Liver (tissue), 9 donors: ENCODE data around the gene SLCO4A1. TPM values are rescaled to one million over a fixed set of nuclear protein-coding genes. Genes with fewer than 3 reads are reported as not detected.
A peak's percentile ranks its signal among the peaks of the same experiment; 100 is the strongest.

Source experiments
- DNase-seq: peaks from one replicate; pipeline ENCODE4 v3.0.0-alpha.2; 2017; ENCODE audit warnings: low spot score
- H3K27ac ChIP-seq, 2 donors: one replicate each; pipeline ENCODE4 v1.7.0; 2013; ENCODE audit warnings: inconsistent platforms in 2 of 2, low read length in 2 of 2, control low read depth in 1 of 2, low read depth in 1 of 2, mild to moderate bottlenecking in 1 of 2
- H3K27me3 ChIP-seq, 4 donors: one replicate each; pipeline versions ENCODE4 v1.6.1 to v1.7.0; 2013; ENCODE audit warnings: low read length in 3 of 4, inconsistent platforms in 1 of 4, mild to moderate bottlenecking in 1 of 4, moderate library complexity in 1 of 4; ENCODE audit not compliant: control insufficient read depth in 4 of 4, insufficient read depth in 4 of 4
- H3K36me3 ChIP-seq, 4 donors: one replicate each; pipeline versions ENCODE4 v1.6.1 to v1.7.0; 2013; ENCODE audit warnings: low read length in 3 of 4, mild to moderate bottlenecking in 3 of 4, low read depth in 1 of 4, moderate library complexity in 1 of 4; ENCODE audit not compliant: control insufficient read depth in 4 of 4, insufficient read depth in 3 of 4
- H3K4me1 ChIP-seq, 4 donors: one replicate each; pipeline versions ENCODE4 v1.6.1 to v1.7.0; 2013; ENCODE audit warnings: low read length in 3 of 4, mild to moderate bottlenecking in 3 of 4, moderate library complexity in 1 of 4; ENCODE audit not compliant: control insufficient read depth in 4 of 4, insufficient read depth in 4 of 4
- H3K4me3 ChIP-seq, 3 donors: one replicate each; pipeline versions ENCODE4 v1.6.1 to v1.7.0; 2013; ENCODE audit warnings: low read length in 3 of 3, control low read depth in 1 of 3, low read depth in 1 of 3, mild to moderate bottlenecking in 1 of 3
- H3K9ac ChIP-seq, 2 donors: one replicate each; pipeline ENCODE4 v1.7.0; 2013; ENCODE audit warnings: low read length in 2 of 2, mild to moderate bottlenecking in 2 of 2, moderate library complexity in 2 of 2, control low read depth in 1 of 2, low read depth in 1 of 2
- H3K9me3 ChIP-seq, 4 donors: one replicate each; pipeline versions ENCODE4 v1.6.1 to v1.7.0; 2013; ENCODE audit warnings: low read length in 3 of 4; ENCODE audit not compliant: control insufficient read depth in 4 of 4
- EGR1 ChIP-seq, 2 donors: IDR thresholded peaks; 2 replicates each; pipeline ENCODE4 v1.6.1; 2016 to 2018; ENCODE audit warnings: antibody characterized with exemption in 2 of 2, low read depth in 2 of 2
- FOXA1 ChIP-seq: IDR thresholded peaks from 2 replicates; pipeline ENCODE4 v1.6.1; 2016; ENCODE audit warnings: antibody characterized with exemption
- FOXA2 ChIP-seq: IDR thresholded peaks from 2 replicates; pipeline ENCODE4 v1.6.1; 2016; ENCODE audit warnings: antibody characterized with exemption
- GABPA ChIP-seq, 2 donors: IDR thresholded peaks in 1 of 2; conservative IDR thresholded peaks in 1 of 2; 2 replicates each; pipeline ENCODE4 v1.6.1; 2016; ENCODE audit warnings: antibody characterized with exemption in 2 of 2, mild to moderate bottlenecking in 1 of 2, moderate library complexity in 1 of 2
- HNF4A ChIP-seq, 2 donors: conservative IDR thresholded peaks; 2 replicates each; pipeline ENCODE4 v1.6.1; 2016; ENCODE audit warnings: antibody characterized with exemption in 2 of 2, mild to moderate bottlenecking in 2 of 2
- HNF4G ChIP-seq: IDR thresholded peaks from 2 replicates; pipeline ENCODE4 v1.6.1; 2016; ENCODE audit warnings: antibody characterized with exemption
- JUND ChIP-seq, 2 donors: IDR thresholded peaks; 2 replicates each; pipeline ENCODE4 v1.6.1; 2016; ENCODE audit warnings: antibody characterized with exemption in 2 of 2
- NR2F2 ChIP-seq: IDR thresholded peaks from 2 replicates; pipeline ENCODE4 v1.6.1; 2016; ENCODE audit warnings: antibody characterized with exemption
- SP1 ChIP-seq: IDR thresholded peaks from 2 replicates; pipeline ENCODE4 v1.6.1; 2018; ENCODE audit warnings: antibody characterized with exemption, mild to moderate bottlenecking
- TAF1 ChIP-seq: conservative IDR thresholded peaks from 2 replicates; pipeline ENCODE4 v1.6.1; 2016; ENCODE audit warnings: antibody characterized with exemption, mild to moderate bottlenecking
- YY1 ChIP-seq: IDR thresholded peaks from 2 replicates; pipeline ENCODE4 v1.6.1; 2016; ENCODE audit warnings: antibody characterized with exemption, mild to moderate bottlenecking
- WGBS: extraction: QIAGEN DNeasy Blood & Tissue Kit; methylation state at CpG from one replicate; pipeline ENCODE4 v1.1.7; 2013; 5-methylcytosine and 5-hydroxymethylcytosine counted together
- polyA plus RNA-seq, 2 donors: library from polyadenylated mRNA; stranded (reverse) in 1 of 2; unstranded in 1 of 2; fragments of 200-250 nt in 1 of 2; fragments of >200 nt in 1 of 2; fragmentation: Nextera tagmentation in 1 of 2; extraction: Ambion mirVana in 1 of 2; gene quantifications; one replicate each; pipeline versions ENCODE4 v1.2.1 to v1.2.3, GENCODE V29; 2013 to 2015
- total RNA-seq, 2 donors: library from RNA; depleted of rRNA; stranded (reverse); fragments of >200 nt; gene quantifications; one replicate each; pipeline ENCODE4 v1.2.3, GENCODE V29; 2014
- TF ChIP-seq, protein P1 (sequence below): IDR thresholded peaks from 2 replicates; pipeline ENCODE4 v1.6.1; 2016; ENCODE audit warnings: antibody characterized with exemption
- TF ChIP-seq, protein P2 (sequence below): fragments of 150-350 bp; IDR thresholded peaks from 2 replicates; pipeline ENCODE4 v1.5.1; 2017; ENCODE audit warnings: improper control_type of control experiment, low read depth, low read length; ENCODE audit not compliant: missing input control
- TF ChIP-seq, protein P3 (sequence below): IDR thresholded peaks from 2 replicates; pipeline ENCODE4 v1.6.1; 2016; ENCODE audit warnings: antibody characterized with exemption, mild to moderate bottlenecking
- donor health status: healthy.
- donor health status: healthy.
- donor health status: healthy.
- donor health status: healthy.
- donor health status: healthy.

The SLCO4A1 gene
- total and polyA plus RNA-seq, 4 donors, result 1.3 to 4.3 (median 2.6) TPM

DNA sequence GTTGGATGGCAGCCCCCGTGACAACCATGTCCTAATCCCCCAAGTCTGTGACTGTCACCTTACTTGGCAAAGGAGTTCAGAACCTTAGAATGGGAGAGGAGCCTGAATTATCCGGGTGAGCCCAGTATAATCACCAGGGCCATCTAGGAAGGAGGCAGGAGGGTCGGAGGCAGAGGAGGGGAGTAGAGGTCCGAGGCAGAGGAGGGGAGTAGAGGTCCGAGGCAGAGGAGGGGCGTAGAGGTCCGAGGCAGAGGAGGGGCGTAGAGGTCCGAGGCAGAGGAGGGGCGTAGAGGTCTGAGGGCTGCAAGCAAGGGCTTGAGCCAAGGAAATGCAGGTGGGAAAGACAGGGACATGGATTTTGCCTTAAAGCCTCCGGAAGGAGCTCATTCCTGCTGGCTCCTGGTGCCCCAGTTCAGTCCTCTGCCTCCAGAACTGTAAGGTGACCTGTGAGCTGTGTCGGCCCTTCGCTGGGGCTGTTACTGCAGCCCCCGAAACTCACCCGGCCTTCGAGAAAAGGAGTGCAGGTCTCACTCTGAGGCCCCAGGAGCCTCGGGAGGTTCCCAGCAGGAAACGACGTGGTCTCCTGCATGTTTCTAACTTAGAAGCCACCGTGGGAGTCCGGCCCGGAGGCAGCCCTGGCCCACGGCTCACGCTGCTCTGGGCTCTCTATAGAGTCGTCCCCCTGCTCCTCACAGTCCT is 20.0 kb upstream of the SLCO4A1 start:
- WGBS, result 86% methylated on average over 25 of the region's 25 CpGs
- TF ChIP-seq FOXA2 (no peak), EGR1 (IDR thresholded peaks at IDR 0.05; ENCODE audit: low read depth in 2 of 2) (no peak), HNF4G (no peak), HNF4A (conservative IDR thresholded peaks at IDR 0.05) (no peak), FOXA1 (no peak), JUND (IDR thresholded peaks at IDR 0.05) (no peak), YY1 (no peak), SP1 (no peak), GABPA (IDR thresholded peaks at IDR 0.05 in 1 of 2, conservative IDR thresholded peaks at IDR 0.05 in 1 of 2) (no peak), NR2F2 (no peak)
- TF ChIP-seq, protein P1, sequence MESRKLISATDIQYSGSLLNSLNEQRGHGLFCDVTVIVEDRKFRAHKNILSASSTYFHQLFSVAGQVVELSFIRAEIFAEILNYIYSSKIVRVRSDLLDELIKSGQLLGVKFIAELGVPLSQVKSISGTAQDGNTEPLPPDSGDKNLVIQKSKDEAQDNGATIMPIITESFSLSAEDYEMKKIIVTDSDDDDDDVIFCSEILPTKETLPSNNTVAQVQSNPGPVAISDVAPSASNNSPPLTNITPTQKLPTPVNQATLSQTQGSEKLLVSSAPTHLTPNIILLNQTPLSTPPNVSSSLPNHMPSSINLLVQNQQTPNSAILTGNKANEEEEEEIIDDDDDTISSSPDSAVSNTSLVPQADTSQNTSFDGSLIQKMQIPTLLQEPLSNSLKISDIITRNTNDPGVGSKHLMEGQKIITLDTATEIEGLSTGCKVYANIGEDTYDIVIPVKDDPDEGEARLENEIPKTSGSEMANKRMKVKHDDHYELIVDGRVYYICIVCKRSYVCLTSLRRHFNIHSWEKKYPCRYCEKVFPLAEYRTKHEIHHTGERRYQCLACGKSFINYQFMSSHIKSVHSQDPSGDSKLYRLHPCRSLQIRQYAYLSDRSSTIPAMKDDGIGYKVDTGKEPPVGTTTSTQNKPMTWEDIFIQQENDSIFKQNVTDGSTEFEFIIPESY, result no peak
- TF ChIP-seq, protein P2, sequence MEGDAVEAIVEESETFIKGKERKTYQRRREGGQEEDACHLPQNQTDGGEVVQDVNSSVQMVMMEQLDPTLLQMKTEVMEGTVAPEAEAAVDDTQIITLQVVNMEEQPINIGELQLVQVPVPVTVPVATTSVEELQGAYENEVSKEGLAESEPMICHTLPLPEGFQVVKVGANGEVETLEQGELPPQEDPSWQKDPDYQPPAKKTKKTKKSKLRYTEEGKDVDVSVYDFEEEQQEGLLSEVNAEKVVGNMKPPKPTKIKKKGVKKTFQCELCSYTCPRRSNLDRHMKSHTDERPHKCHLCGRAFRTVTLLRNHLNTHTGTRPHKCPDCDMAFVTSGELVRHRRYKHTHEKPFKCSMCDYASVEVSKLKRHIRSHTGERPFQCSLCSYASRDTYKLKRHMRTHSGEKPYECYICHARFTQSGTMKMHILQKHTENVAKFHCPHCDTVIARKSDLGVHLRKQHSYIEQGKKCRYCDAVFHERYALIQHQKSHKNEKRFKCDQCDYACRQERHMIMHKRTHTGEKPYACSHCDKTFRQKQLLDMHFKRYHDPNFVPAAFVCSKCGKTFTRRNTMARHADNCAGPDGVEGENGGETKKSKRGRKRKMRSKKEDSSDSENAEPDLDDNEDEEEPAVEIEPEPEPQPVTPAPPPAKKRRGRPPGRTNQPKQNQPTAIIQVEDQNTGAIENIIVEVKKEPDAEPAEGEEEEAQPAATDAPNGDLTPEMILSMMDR, result no peak
- TF ChIP-seq, protein P3, sequence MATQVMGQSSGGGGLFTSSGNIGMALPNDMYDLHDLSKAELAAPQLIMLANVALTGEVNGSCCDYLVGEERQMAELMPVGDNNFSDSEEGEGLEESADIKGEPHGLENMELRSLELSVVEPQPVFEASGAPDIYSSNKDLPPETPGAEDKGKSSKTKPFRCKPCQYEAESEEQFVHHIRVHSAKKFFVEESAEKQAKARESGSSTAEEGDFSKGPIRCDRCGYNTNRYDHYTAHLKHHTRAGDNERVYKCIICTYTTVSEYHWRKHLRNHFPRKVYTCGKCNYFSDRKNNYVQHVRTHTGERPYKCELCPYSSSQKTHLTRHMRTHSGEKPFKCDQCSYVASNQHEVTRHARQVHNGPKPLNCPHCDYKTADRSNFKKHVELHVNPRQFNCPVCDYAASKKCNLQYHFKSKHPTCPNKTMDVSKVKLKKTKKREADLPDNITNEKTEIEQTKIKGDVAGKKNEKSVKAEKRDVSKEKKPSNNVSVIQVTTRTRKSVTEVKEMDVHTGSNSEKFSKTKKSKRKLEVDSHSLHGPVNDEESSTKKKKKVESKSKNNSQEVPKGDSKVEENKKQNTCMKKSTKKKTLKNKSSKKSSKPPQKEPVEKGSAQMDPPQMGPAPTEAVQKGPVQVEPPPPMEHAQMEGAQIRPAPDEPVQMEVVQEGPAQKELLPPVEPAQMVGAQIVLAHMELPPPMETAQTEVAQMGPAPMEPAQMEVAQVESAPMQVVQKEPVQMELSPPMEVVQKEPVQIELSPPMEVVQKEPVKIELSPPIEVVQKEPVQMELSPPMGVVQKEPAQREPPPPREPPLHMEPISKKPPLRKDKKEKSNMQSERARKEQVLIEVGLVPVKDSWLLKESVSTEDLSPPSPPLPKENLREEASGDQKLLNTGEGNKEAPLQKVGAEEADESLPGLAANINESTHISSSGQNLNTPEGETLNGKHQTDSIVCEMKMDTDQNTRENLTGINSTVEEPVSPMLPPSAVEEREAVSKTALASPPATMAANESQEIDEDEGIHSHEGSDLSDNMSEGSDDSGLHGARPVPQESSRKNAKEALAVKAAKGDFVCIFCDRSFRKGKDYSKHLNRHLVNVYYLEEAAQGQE, result no peak
- Histone ChIP-seq H3K9ac (no peak overlapping the region), H3K27me3 (peaks cover 0 to 3% (median 0%) of the 10 kb centered on the region in 4 donors), H3K4me3 (no peak overlapping the region), H3K27ac (no peak overlapping the region), H3K9me3 (no peaks in the 10 kb centered on the region), H3K36me3 (no peaks in the 10 kb centered on the region), H3K4me1 (peaks cover 4 to 17% (median 7%) of the 10 kb centered on the region in 4 donors)
- DNase-seq, result no peak

DNA sequence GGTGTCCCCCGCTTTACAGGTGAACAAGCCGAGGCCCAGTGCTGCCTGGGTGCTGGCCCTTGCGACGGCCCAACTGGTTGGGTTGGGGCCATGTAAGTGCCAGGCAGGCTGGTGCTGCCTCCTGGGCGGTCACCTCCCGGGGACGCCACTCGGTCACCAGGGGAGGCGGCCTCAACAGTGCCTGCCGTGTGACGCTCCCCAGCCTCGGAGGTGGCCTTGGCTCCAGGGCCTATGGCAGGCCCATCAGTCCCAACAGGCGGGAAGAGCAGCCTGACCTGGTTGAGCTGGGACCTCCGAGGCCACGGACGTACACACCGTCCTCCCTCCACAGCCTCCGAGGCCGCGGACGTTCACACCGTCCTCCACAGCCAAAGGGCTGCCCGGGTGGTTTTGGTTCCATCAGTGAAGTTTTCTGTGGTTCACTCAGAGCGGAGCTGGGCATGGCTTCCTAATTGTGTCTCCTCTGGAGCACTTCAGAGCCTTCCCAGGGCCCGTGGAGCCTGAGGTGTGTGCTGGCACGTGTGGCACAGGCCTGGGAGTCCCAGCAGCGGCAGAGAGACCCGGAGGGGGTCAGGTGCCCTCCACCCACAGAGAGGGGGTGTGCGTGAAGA is 19.3 kb upstream of the SLCO4A1 start:
- no peaks in the 10 kb centered on the region for H3K9me3 ChIP-seq
- no peaks in the 10 kb centered on the region for H3K36me3 ChIP-seq
- H3K27ac ChIP-seq, result peak overlapping the region; percentile 65 to 80
- H3K4me3 ChIP-seq, result no peak overlapping the region
- no peak for DNase-seq
- peak overlapping the region in 1 of 2 donors; percentile 10 for H3K9ac ChIP-seq
- peaks cover 4 to 17% (median 7%) of the 10 kb centered on the region in 4 donors for H3K4me1 ChIP-seq
- peaks cover 0 to 3% (median 0%) of the 10 kb centered on the region in 4 donors for H3K27me3 ChIP-seq
- WGBS, result 84% methylated on average over 29 of the region's 29 CpGs
- no peak for TF ChIP-seq FOXA2
- TF ChIP-seq TAF1, result no peak
- TF ChIP-seq JUND (IDR thresholded peaks at IDR 0.05), result no peak
- TF ChIP-seq, protein P2, result no peak
- TF ChIP-seq, protein P1, result no peak
- TF ChIP-seq EGR1 (IDR thresholded peaks at IDR 0.05; ENCODE audit: low read depth in 2 of 2), result no peak
- TF ChIP-seq, protein P3, result no peak
